Transverse colon (tissue), 4 donors: Measurements from ENCODE around the gene PFKFB2.

ENCODE experiments used
- EP300 ChIP-seq: sonication (generic); formaldehyde crosslinking; IDR thresholded peaks from one replicate; pipeline ENCODE4 v1.6.1; 2017; ENCODE audit warnings: antibody characterized with exemption, low read depth
- POLR2A ChIP-seq: fragments of 450-650 bp; IDR thresholded peaks from one replicate; pipeline ENCODE4 v1.6.1; 2016; ENCODE audit warnings: antibody characterized with exemption, mild to moderate bottlenecking, moderate library complexity
- POLR2AphosphoS5 ChIP-seq, 3 donors: sonication (generic); formaldehyde crosslinking; IDR thresholded peaks; one replicate each; pipeline ENCODE4 v1.6.1; 2016; ENCODE audit warnings: antibody characterized with exemption in 3 of 3
- TF ChIP-seq, protein P1 (sequence below), 5 experiments: fragments of 200-600 bp in 3 of 5; fragments of 450-650 bp in 2 of 5; sonication (generic) in 3 of 5; IDR thresholded peaks; 1 replicate in 2 of 5; 2 replicates in 3 of 5; pipeline ENCODE4 v1.5.1; 2016 to 2017; ENCODE audit warnings: antibody characterized with exemption in 5 of 5, inconsistent platforms in 3 of 5, mild to moderate bottlenecking in 2 of 5, moderate library complexity in 1 of 5

DNA sequence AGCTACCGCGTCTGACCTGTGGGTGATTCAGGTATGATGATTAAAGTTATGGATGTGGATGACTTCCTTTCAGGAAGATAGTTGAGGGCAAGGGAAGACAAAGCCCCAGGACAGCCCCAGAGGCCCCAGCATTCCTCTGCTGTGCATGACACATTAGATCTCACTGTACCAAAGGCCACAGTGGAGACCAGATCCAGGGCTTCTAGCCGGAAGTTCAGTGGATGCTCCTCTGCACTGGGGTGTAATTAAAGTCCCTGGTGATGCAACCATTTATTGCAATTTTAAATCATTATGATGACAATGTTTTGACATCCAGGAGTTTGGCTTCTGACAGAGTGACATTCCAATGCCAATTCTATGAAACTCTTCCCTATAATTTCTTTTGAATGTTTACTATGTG lies 55.9 kb downstream of the PFKFB2 start:
- TF ChIP-seq, protein P1, sequence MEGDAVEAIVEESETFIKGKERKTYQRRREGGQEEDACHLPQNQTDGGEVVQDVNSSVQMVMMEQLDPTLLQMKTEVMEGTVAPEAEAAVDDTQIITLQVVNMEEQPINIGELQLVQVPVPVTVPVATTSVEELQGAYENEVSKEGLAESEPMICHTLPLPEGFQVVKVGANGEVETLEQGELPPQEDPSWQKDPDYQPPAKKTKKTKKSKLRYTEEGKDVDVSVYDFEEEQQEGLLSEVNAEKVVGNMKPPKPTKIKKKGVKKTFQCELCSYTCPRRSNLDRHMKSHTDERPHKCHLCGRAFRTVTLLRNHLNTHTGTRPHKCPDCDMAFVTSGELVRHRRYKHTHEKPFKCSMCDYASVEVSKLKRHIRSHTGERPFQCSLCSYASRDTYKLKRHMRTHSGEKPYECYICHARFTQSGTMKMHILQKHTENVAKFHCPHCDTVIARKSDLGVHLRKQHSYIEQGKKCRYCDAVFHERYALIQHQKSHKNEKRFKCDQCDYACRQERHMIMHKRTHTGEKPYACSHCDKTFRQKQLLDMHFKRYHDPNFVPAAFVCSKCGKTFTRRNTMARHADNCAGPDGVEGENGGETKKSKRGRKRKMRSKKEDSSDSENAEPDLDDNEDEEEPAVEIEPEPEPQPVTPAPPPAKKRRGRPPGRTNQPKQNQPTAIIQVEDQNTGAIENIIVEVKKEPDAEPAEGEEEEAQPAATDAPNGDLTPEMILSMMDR (IDR thresholded peaks at IDR 0.05), result no peak
- no peak for TF ChIP-seq POLR2AphosphoS5 (IDR thresholded peaks at IDR 0.05)
- TF ChIP-seq POLR2A, result no peak
- no peak for TF ChIP-seq EP300
